NCI-H524 treated with DMSO at 0.1 percent for 48 hours (cell line): ENCODE data around the gene LDB3.

Experiments used
- DNase-seq: peaks from one replicate; lab custom pipeline; 2025; lab: John Stamatoyannopoulos, UW

Gene LDB3

DNA sequence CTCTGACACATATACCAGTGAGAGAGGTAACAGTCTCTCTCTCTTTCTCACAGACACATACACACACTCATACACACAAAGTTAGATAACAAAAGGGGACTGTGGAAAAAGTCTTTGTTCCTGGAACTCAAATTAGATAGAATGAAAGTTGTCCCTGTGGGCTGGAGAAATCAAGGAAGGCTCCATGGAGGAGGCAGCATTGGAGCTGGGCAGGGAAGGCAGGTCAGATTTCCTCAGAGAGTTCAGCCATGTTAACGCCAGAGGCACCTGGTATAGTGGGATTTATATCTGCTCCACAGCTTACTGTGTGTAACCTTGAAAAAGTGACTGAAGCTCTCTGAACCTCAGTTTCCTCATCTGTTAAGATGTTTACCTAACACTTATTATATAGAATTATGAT lies 38.7 kb downstream of the LDB3 start:
- DNase-seq, result no peak

DNA sequence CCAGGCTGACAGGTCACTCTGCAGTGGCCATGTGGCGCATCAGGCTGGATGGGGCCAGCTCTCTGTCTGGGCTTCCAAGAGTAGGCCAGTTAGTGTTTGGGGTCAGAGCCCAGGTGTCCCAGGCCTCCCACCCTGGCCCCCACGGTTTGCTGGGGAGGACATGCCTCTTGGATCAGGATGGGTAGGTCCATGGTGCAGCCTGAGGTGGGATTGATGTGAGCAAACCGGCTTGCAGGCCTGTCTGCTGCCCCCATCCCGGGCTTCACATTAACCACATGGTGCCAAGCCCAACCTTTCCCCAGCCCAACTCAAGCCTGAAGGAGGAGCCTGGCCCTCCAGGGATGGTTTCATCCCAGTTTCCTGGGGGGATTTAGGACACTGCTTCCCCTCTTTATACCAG lies 39.2 kb downstream of the LDB3 start:
- no peak for DNase-seq

GRCh38 chr10:86708068-86708782 lies 39.9 kb downstream of the LDB3 start:
- no peak for DNase-seq

GRCh38 chr10:86708783-86709380 lies 40.6 kb downstream of the LDB3 start:
- DNase-seq, result no peak

GRCh38 chr10:86709396-86710185 lies 41.3 kb downstream of the LDB3 start:
- no peak for DNase-seq

DNA sequence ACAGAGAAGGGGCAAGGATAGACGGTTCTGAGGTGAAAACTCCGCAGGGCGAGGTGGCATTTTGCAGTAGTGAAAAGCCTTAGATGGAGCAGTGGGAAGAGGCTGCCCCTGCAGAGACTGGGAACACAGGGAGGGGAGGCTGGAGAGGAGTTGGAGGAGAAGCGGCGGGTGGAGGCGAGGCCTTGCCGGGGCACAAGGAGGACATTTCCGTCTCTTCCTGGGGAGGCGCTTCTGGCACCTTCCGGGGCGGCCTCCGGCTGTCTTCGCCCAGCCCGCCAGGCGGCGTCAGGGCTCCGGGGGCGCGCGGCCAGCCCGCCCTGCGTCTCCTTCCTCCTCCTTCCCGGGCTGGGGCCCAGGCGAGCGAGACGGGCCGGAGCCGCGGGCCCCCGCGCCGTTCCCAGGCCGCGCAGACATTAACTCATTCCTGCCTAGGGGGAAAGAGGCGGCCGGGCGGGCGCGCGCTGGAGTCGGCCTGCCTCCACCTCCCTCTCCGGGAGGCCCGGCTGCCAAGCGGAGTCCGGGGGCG lies 42.7 kb downstream of the LDB3 start:
- no peak for DNase-seq

DNA sequence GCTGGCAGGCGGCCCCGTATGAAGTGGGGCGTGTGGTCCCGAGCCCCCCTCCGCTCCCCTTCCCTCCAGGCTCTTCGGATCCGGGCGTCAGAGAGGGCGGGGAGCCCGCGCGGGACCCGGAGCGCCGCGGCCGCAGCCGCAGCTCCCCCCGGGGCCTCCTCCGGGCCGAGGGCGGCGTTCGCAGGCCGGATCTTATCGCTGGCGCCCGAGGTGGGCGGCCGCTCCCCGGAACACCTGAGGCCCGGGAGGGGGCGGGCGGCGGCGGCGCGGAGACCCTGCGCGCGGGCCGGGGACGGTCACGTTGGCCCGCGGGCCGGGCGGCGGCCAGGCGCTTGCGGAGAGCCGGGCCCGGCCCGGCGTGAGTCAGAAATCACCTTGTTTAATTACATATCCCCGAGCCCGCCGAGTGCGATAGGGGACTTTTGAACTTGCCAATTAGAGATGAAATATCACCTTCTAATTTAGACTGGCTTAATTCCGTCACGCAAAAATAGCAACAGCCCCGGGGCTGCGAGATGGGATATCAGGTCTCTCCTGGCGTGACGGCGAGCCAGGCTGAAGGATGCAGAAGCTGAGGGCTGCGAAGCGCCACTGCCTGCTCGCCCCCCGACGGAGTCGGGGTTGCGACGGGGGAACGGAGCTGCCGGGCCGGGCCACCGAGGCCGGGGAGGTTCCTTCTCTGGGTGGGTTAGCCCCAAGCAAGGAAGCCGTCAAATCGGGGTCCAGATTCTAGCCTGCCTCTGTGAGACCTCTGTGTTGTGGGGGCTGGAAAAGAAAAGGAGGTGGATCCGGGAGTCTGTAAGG lies 43.4 kb downstream of the LDB3 start:
- DNase-seq, result no peak

GRCh38 chr10:86712317-86712707 lies 44.0 kb downstream of the LDB3 start:
- DNase-seq, result no peak

DNA sequence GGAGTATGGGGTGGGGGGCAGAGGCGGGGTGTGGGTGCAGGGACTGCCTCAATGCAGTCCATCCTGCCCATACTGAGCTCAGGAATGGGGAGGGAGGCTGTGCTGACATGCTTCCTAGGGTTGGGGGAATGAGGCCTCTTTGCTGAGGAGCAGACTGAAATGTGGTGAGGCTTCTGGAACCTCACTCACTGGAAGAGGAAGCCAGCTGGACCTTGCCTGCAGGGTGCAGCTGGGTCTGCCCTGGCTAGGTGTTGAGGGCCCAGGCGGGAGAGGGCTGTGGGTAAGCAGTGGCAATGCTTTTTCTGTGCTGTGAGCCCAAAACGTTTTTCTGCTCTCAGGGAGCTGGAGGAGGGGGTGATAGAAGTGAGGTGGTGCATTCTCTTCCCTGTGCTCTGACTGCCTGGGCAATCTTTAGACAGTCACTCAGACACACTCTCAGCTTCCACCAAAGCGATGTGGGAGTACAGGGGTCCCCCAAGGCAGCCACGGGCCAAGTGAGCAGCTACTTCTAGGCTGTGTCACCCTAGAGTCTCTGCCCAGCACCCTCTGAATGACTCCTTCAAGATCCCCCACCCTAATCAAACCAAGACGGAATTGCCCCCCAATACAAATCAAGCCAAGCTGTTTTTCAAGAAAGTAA lies 47.0 kb downstream of the LDB3 start:
- DNase-seq, result no peak

DNA sequence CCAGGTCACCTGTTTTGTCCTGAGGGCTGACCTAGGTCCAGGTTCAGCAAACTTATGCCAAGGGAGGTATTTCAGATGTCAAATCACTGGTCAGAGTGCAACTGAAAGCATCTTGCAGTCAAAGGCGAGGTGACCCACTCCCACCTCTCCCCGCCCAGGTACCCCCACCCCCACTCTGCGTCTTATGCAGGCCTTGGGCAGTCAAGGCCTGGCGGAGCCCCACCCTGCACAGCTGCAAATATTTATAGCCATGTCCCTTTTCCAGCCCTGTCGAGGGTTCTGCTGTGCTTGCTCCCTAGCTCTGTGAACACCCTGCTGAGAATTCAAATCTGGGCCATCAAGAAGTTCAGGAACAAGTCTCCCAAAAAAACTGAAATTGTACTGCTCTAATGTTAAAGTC lies 47.5 kb downstream of the LDB3 start:
- no peak for DNase-seq

DNA sequence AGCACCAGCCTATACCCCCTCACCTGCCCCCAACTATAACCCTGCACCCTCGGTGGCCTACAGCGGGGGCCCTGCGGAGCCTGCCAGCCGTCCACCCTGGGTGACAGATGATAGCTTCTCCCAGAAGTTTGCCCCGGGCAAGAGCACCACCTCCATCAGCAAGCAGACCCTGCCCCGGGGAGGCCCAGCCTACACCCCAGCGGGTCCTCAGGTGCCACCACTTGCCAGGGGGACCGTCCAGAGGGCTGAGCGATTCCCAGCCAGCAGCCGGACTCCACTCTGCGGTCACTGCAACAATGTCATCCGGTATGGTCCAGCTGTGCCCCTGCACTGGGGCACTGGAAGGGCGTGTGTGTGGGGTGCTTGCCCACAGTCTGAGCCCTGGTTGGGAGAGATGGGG lies 48.2 kb downstream of the LDB3 start:
- DNase-seq, result no peak

DNA sequence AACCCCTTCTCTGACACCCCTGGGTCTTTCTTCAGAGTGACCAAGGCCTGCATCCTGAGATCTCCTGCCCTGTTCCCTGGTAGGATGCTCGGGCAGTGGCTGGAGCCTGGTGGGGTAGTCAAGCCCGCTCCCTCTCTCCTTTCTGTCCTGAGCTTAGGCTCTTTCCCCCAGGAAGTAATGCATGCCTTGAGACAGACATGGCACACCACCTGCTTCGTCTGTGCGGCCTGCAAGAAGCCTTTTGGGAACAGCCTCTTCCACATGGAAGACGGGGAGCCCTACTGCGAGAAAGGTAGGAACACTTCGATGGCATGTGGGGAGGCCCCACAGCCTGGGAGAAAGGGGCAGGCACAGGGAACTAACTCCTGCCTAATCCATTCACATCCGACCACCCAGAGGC lies 50.2 kb downstream of the LDB3 start:
- DNase-seq, result no peak

- DNase-seq, result no peak
Measured at GRCh38 chr10:86721232-86721631, 52.9 kb downstream of the LDB3 start.

DNA sequence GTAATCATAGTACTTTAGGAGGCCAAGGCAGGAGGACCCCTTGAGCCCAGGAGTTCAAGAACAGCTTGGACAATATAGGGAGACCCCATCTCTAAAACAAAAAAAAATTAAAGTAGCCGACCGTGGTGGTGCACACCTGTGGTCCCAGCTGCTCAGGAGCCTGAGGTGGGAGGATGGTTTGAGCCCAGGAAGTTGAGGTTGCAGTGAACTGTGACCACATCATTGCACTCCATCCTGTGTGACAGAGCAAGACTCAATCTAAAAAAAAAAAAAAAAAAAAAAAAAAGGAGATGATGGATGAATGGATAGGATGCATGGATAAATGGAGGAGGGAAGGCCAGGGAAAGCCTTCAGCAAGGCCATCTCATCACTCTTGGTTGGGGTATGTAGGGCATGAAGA lies 54.7 kb downstream of the LDB3 start:
- DNase-seq, result no peak

GRCh38 chr10:86724445-86724844 lies 56.1 kb downstream of the LDB3 start:
- DNase-seq, result no peak

GRCh38 chr10:86725980-86726676 lies 57.8 kb downstream of the LDB3 start:
- DNase-seq, result no peak

- DNase-seq, result no peak
Measured at GRCh38 chr10:86726677-86726999, 58.3 kb downstream of the LDB3 start.

GRCh38 chr10:86727470-86727869 lies 59.2 kb downstream of the LDB3 start:
- no peak for DNase-seq

GRCh38 chr10:86728056-86728455 lies 59.7 kb downstream of the LDB3 start:
- no peak for DNase-seq

DNA sequence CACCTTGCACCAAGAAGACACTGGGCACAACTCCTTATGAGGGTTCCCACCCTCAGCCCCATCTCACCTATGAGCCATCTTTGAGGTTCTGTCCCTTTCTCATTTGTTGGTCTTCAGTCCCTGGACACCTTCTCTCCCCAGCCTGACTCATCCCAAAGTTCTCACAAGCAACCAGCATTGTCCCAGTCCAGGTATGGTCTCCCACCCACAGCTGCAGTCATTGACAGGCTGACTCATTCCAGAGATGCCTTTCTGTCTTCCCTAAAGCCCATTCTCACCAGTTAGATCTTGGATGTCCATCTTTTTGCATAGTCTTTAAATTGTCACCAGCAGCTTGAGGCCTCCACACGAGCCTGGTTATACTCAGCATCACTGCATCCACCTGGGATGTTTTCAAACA lies 61.4 kb downstream of the LDB3 start:
- DNase-seq, result no peak

DNA sequence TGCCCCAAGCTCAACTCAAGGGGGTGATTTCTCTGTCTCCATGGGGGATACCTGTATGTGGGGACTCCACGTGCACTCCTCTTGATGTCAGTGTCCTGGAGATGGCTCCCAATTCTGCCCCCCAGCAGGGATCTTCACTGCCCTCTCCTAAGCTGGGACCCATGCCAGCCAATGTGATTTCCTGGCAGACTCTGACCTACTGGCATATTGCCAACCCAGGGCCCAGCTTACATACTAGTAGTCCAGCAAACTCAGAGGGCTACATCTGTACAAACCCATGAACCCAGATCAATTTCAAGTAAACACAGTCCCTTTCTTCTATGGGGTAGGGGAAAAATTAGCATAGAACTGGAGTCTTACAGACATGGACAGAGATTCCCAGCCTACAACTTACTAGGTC lies 61.9 kb downstream of the LDB3 start:
- DNase-seq, result no peak
